Amygdala (tissue), 56 donors: ENCODE measurements around the gene EPHA6.
"Not testable (repeated sequence)": the region's sequence is repeated elsewhere in the genome, so short reads cannot be mapped to it uniquely, and the experiment has no call there.

Experiments
- DNase-seq, 56 donors: peaks; one replicate each; lab custom pipeline; 2025; lab: John Stamatoyannopoulos, UW

Gene EPHA6

GRCh38 chr3:97009427-97010019 lies 195.1 kb downstream of the EPHA6 start:
- DNase-seq: no peak

GRCh38 chr3:97010881-97011657 lies 196.7 kb downstream of the EPHA6 start:
- no peak for DNase-seq

GRCh38 chr3:97021778-97022177 lies 207.4 kb downstream of the EPHA6 start:
- no peak for DNase-seq

GRCh38 chr3:97025612-97026011 lies 211.2 kb downstream of the EPHA6 start:
- DNase-seq: not testable (repeated sequence)

- no peak for DNase-seq
Measured at GRCh38 chr3:97029972-97030371, 215.6 kb downstream of the EPHA6 start.

GRCh38 chr3:97037294-97037943 lies 223.0 kb downstream of the EPHA6 start:
- DNase-seq: no peak

- no peak for DNase-seq
Measured at GRCh38 chr3:97043411-97043810, 229.0 kb downstream of the EPHA6 start.

- DNase-seq: no peak
Measured at GRCh38 chr3:97057365-97057764, 243.0 kb downstream of the EPHA6 start.

GRCh38 chr3:97059168-97059567 lies 244.8 kb downstream of the EPHA6 start:
- DNase-seq: no peak

GRCh38 chr3:97066531-97066930 lies 252.1 kb downstream of the EPHA6 start:
- DNase-seq: no peak

- no peak for DNase-seq
Measured at GRCh38 chr3:97070302-97070701, 255.9 kb downstream of the EPHA6 start.

- no peak for DNase-seq
Measured at GRCh38 chr3:97074546-97074945, 260.2 kb downstream of the EPHA6 start.

- no peak for DNase-seq
Measured at GRCh38 chr3:97076673-97077072, 262.3 kb downstream of the EPHA6 start.

GRCh38 chr3:97089621-97090020 lies 275.2 kb downstream of the EPHA6 start:
- no peak for DNase-seq

GRCh38 chr3:97102641-97103040 lies 288.2 kb downstream of the EPHA6 start:
- no peak for DNase-seq

GRCh38 chr3:97105989-97106651 lies 291.7 kb downstream of the EPHA6 start:
- no peak for DNase-seq

GRCh38 chr3:97106652-97106989 lies 292.2 kb downstream of the EPHA6 start:
- no peak for DNase-seq

GRCh38 chr3:97108136-97108535 lies 293.7 kb downstream of the EPHA6 start:
- no peak for DNase-seq

- DNase-seq: no peak
Measured at GRCh38 chr3:97111244-97111643, 296.9 kb downstream of the EPHA6 start.

- no peak for DNase-seq
Measured at GRCh38 chr3:97121386-97121785, 307.0 kb downstream of the EPHA6 start.

GRCh38 chr3:97125902-97126499 lies 311.6 kb downstream of the EPHA6 start:
- no peak for DNase-seq
